HG02571 (cell line): Measurements from ENCODE around the gene TMPRSS7.
"Not testable (repeated sequence)": the region's sequence is repeated elsewhere in the genome, so short reads cannot be mapped to it uniquely, and the experiment has no call there.

ENCODE experiments used
- ATAC-seq: cut with Tn5 transposase; IDR thresholded peaks from one replicate; pipeline ENCODE4 v1.9.1; 2021; ENCODE audit warnings: mild to moderate bottlenecking, moderate library complexity; ENCODE audit not compliant: unreplicated experiment

Gene TMPRSS7

GRCh38 chr3:112011376-112011940, 23.1 kb upstream of the TMPRSS7 start:
- no peak for ATAC-seq

GRCh38 chr3:112012205-112012992, 22.1 kb upstream of the TMPRSS7 start:
- no peak for ATAC-seq

GRCh38 chr3:112013058-112013783, 21.3 kb upstream of the TMPRSS7 start:
- ATAC-seq, result peak; percentile 62

- ATAC-seq, result peak; percentile 27
These were observed 20.8 kb upstream of the TMPRSS7 start for GRCh38 chr3:112013784-112014143.

GRCh38 chr3:112017091-112017490, 17.4 kb upstream of the TMPRSS7 start:
- ATAC-seq, result no peak

- no peak for ATAC-seq
These were observed 15.8 kb upstream of the TMPRSS7 start for GRCh38 chr3:112018712-112019111.

GRCh38 chr3:112019716-112020115, 14.8 kb upstream of the TMPRSS7 start:
- ATAC-seq, result no peak

GRCh38 chr3:112020674-112021085, 13.9 kb upstream of the TMPRSS7 start:
- no peak for ATAC-seq

- ATAC-seq, result no peak
These were observed 7.4 kb upstream of the TMPRSS7 start for GRCh38 chr3:112027142-112027541.

- ATAC-seq, result no peak
These were observed 6.7 kb upstream of the TMPRSS7 start for GRCh38 chr3:112027826-112028225.

GRCh38 chr3:112030901-112031300, 3.6 kb upstream of the TMPRSS7 start:
- ATAC-seq, result no peak

- no peak for ATAC-seq
These were observed 2.3 kb upstream of the TMPRSS7 start for GRCh38 chr3:112032098-112032731.

GRCh38 chr3:112035241-112035640, 705 bp downstream of the TMPRSS7 start:
- no peak for ATAC-seq

GRCh38 chr3:112037194-112037593, 2.7 kb downstream of the TMPRSS7 start:
- not testable (repeated sequence) for ATAC-seq

GRCh38 chr3:112038863-112039262, 4.3 kb downstream of the TMPRSS7 start:
- ATAC-seq, result no peak

- ATAC-seq, result no peak
These were observed 6.8 kb downstream of the TMPRSS7 start for GRCh38 chr3:112041321-112041720.

GRCh38 chr3:112042842-112043280, 8.3 kb downstream of the TMPRSS7 start:
- ATAC-seq, result no peak

- peak; percentile 88 for ATAC-seq
These were observed 9.2 kb downstream of the TMPRSS7 start for GRCh38 chr3:112043621-112044201.

- no peak for ATAC-seq
These were observed 12.1 kb downstream of the TMPRSS7 start for GRCh38 chr3:112046599-112046998.

- ATAC-seq, result no peak
These were observed 12.7 kb downstream of the TMPRSS7 start for GRCh38 chr3:112047264-112047663.

GRCh38 chr3:112048911-112049310, 14.4 kb downstream of the TMPRSS7 start:
- no peak for ATAC-seq
